NCI-H82 (cell line): ENCODE data around the gene NMNAT2.

Source experiments
- DNase-seq: peaks from one replicate; lab custom pipeline; 2025; lab: John Stamatoyannopoulos, UW

Gene NMNAT2

GRCh38 chr1:183417772-183418491, at the start of gene NMNAT2:
NMNAT2 (minus strand) TSS chr1:183418380; CDS start chr1:183418267, 113 bp downstream.
- DNase-seq: peak; percentile 91

- DNase-seq: no peak
Measured at GRCh38 chr1:183467687-183468086, 49.5 kb upstream of the NMNAT2 start.

GRCh38 chr1:183466781-183467180, 48.6 kb upstream of the NMNAT2 start:
- peak; percentile 62 for DNase-seq

- DNase-seq: no peak
Measured at GRCh38 chr1:183463566-183463965, 45.4 kb upstream of the NMNAT2 start.

GRCh38 chr1:183461350-183461749, 43.2 kb upstream of the NMNAT2 start:
- no peak for DNase-seq

- DNase-seq: no peak
Measured at GRCh38 chr1:183460596-183460995, 42.4 kb upstream of the NMNAT2 start.

- DNase-seq: no peak
Measured at GRCh38 chr1:183457449-183457848, 39.3 kb upstream of the NMNAT2 start.

- DNase-seq: no peak
Measured at GRCh38 chr1:183456826-183457225, 38.6 kb upstream of the NMNAT2 start.

- no peak for DNase-seq
Measured at GRCh38 chr1:183454377-183454776, 36.2 kb upstream of the NMNAT2 start.

GRCh38 chr1:183450093-183450492, 31.9 kb upstream of the NMNAT2 start:
- no peak for DNase-seq

- no peak for DNase-seq
Measured at GRCh38 chr1:183449223-183449770, 31.1 kb upstream of the NMNAT2 start.

GRCh38 chr1:183444243-183444642, 26.1 kb upstream of the NMNAT2 start:
- no peak for DNase-seq

GRCh38 chr1:183443466-183443865, 25.3 kb upstream of the NMNAT2 start:
- DNase-seq: no peak

GRCh38 chr1:183443011-183443410, 24.8 kb upstream of the NMNAT2 start:
- peak; percentile 25 for DNase-seq

GRCh38 chr1:183438060-183438459, 19.9 kb upstream of the NMNAT2 start:
- DNase-seq: no peak

GRCh38 chr1:183435497-183435896, 17.3 kb upstream of the NMNAT2 start:
- no peak for DNase-seq

- DNase-seq: no peak
Measured at GRCh38 chr1:183433703-183434102, 15.5 kb upstream of the NMNAT2 start.

GRCh38 chr1:183432548-183432875, 14.3 kb upstream of the NMNAT2 start:
- DNase-seq: no peak

- no peak for DNase-seq
Measured at GRCh38 chr1:183431840-183432547, 13.8 kb upstream of the NMNAT2 start.

GRCh38 chr1:183427591-183427990, 9.4 kb upstream of the NMNAT2 start:
- DNase-seq: peak; percentile 64

- no peak for DNase-seq
Measured at GRCh38 chr1:183424691-183425090, 6.5 kb upstream of the NMNAT2 start.

GRCh38 chr1:183423541-183423940, 5.4 kb upstream of the NMNAT2 start:
- no peak for DNase-seq

GRCh38 chr1:183419399-183419798, 1.2 kb upstream of the NMNAT2 start:
- DNase-seq: peak; percentile 65
